ENCODE measurements around the gene SEMA5A. TPM values are rescaled to one million over a fixed set of nuclear protein-coding genes. Genes with fewer than 3 reads are reported as not detected.
A peak's percentile ranks its signal among the peaks of the same experiment; 100 is the strongest.

The SEMA5A gene
- polyA plus RNA-seq, 3 donors, result not detected

GRCh38 chr5:9549941-9550340 is 4.1 kb upstream of the SEMA5A start:
- Histone ChIP-seq H3K79me2 (ENCODE audit: insufficient read depth, low read length) (no peaks in the 10 kb centered on the region), H3K27ac (ENCODE audit: low read depth in 1 of 2, low read length in 2 of 2) (no peak overlapping the region), H3K9me3 (replicated peaks in 1 of 2; ENCODE audit: control insufficient read depth in 1 of 2, insufficient read depth in 1 of 2, low read length in 2 of 2) (no peaks in the 10 kb centered on the region), H3K4me3 (replicated peaks in 1 of 3; ENCODE audit: low read depth in 2 of 3, low read length in 3 of 3) (no peak overlapping the region), H4K20me1 (ENCODE audit: insufficient read depth, low read length) (no peaks in the 10 kb centered on the region), H3K36me3 (replicated peaks in 1 of 2; ENCODE audit: control insufficient read depth in 1 of 2, insufficient read depth in 2 of 2, low read length in 2 of 2) (no peaks in the 10 kb centered on the region), H3K4me2 (replicated peaks; ENCODE audit: extremely low read depth, low read length, poor library complexity, severe bottlenecking) (no peak overlapping the region), H3K9ac (ENCODE audit: insufficient read depth, low read length, poor library complexity, severe bottlenecking) (no peak overlapping the region), H2AFZ (ENCODE audit: insufficient read depth, low read depth, low read length, poor library complexity, severe bottlenecking) (no peak overlapping the region), H3K4me1 (ENCODE audit: control insufficient read depth in 1 of 2, insufficient read depth in 2 of 2, low read length in 2 of 2) (no peaks in the 10 kb centered on the region), H3K27me3 (ENCODE audit: control insufficient read depth in 2 of 2, insufficient read depth in 2 of 2, low read length in 2 of 2) (peaks cover 4 to 26% of the 10 kb centered on the region in 2 donors)
- Mint-ChIP-seq H3K27ac (no peak overlapping the region), H3K27me3 (ENCODE audit: low read depth in 3 of 3) (peaks cover 17 to 30% (median 21%) of the 10 kb centered on the region in 3 donors), H3K36me3 (peaks cover 0 to 3% of the 10 kb centered on the region in 2 donors), H3K9me3 (peaks cover 0 to 10% (median 4%) of the 10 kb centered on the region in 7 donors), H3K4me1 (peaks cover 2% of the 10 kb centered on the region), H3K4me3 (no peak overlapping the region)
- intact Hi-C loops (cut with micrococcal nuclease), result no loop called here
- TF ChIP-seq CTCF (IDR thresholded peaks at IDR 0.05), result no peak
- no peak for DNase-seq
- 90% methylated on average over 3 of the region's 5 CpGs for WGBS (ENCODE audit: insufficient coverage)

GRCh38 chr5:9547122-9547947 is 1.5 kb upstream of the SEMA5A start:
- Histone ChIP-seq H3K4me3 (replicated peaks in 1 of 3; ENCODE audit: low read depth in 2 of 3, low read length in 3 of 3) (no peak overlapping the region), H2AFZ (ENCODE audit: insufficient read depth, low read depth, low read length, poor library complexity, severe bottlenecking) (no peak overlapping the region), H4K20me1 (ENCODE audit: insufficient read depth, low read length) (no peaks in the 10 kb centered on the region), H3K9me3 (replicated peaks in 1 of 2; ENCODE audit: control insufficient read depth in 1 of 2, insufficient read depth in 1 of 2, low read length in 2 of 2) (no peaks in the 10 kb centered on the region), H3K36me3 (replicated peaks in 1 of 2; ENCODE audit: control insufficient read depth in 1 of 2, insufficient read depth in 2 of 2, low read length in 2 of 2) (no peaks in the 10 kb centered on the region), H3K9ac (ENCODE audit: insufficient read depth, low read length, poor library complexity, severe bottlenecking) (no peak overlapping the region), H3K79me2 (ENCODE audit: insufficient read depth, low read length) (no peaks in the 10 kb centered on the region), H3K27ac (ENCODE audit: low read depth in 1 of 2, low read length in 2 of 2) (no peak overlapping the region), H3K4me2 (replicated peaks; ENCODE audit: extremely low read depth, low read length, poor library complexity, severe bottlenecking) (no peak overlapping the region), H3K4me1 (ENCODE audit: control insufficient read depth in 1 of 2, insufficient read depth in 2 of 2, low read length in 2 of 2) (no peaks in the 10 kb centered on the region), H3K27me3 (ENCODE audit: control insufficient read depth in 2 of 2, insufficient read depth in 2 of 2, low read length in 2 of 2) (peaks cover 19 to 47% of the 10 kb centered on the region in 2 donors)
- Mint-ChIP-seq H3K4me1 (peaks cover 2% of the 10 kb centered on the region), H3K27ac (no peak overlapping the region), H3K9me3 (peaks cover 0 to 8% (median 4%) of the 10 kb centered on the region in 7 donors), H3K4me3 (peak overlapping the region in 1 of 2 donors; percentile 44), H3K27me3 (ENCODE audit: low read depth in 3 of 3) (peaks cover 33 to 51% (median 36%) of the 10 kb centered on the region in 3 donors), H3K36me3 (peaks cover 0 to 3% of the 10 kb centered on the region in 2 donors)
- no peak for DNase-seq
- no peak for TF ChIP-seq CTCF (IDR thresholded peaks at IDR 0.05)
- intact Hi-C loops (cut with micrococcal nuclease), result no loop called here
- 59% methylated on average over 8 of the region's 18 CpGs for WGBS (ENCODE audit: insufficient coverage)
